K562 (cell line): ENCODE measurements around the gene PQBP1. TPM values are rescaled to one million over a fixed set of nuclear protein-coding genes. Genes with fewer than 3 reads are reported as not detected.

ENCODE experiments used
- ATAC-seq: fragments of 200-7000 bp; cut with Tn5 transposase; 3 replicates; pipeline ENCODE4 v1.9.1; 2020; ENCODE audit warnings: moderate library complexity
- BruUV-seq: library from RNA; stranded (reverse); fragments of 400-500 nt; replicated peaks from 2 replicates; lab custom pipeline; 2021; lab: Mats Ljungman, UMichigan
- CTCF ChIA-PET: fragments of 300-600 bp; formaldehyde crosslinking; extraction: SDS; loops from one replicate; lab custom pipeline; 2021; ENCODE audit warnings: low intra/inter-chr PET ratio; lab: Yijun Ruan, JAX
- POLR2A ChIA-PET: fragments of 300-600, 350-650 bp; sonication (Branson Sonifier 250); formaldehyde crosslinking; extraction: SDS; loops from one replicate; lab custom pipeline; 2021; ENCODE audit warnings: antibody characterized with exemption, inconsistent platforms; lab: Yijun Ruan, JAX
- DNase-seq, 4 experiments: peaks; one replicate each; pipeline versions ENCODE4 v3.0.0 to v3.0.0-alpha.2; 2011 to 2018; ENCODE audit warnings: low spot score in 3 of 4, mixed read lengths in 3 of 4; ENCODE audit errors: extremely low read depth in 1 of 4
- FAIRE-seq: peaks from 2 replicates; lab custom pipeline; 2011; peaks lifted over from hg19 to GRCh38; lab: Jason Lieb, UNC
- H2AFZ ChIP-seq: 2 replicates; pipeline ENCODE4 v1.6.0; 2011; ENCODE audit warnings: low read depth, low read length, control low read depth, inconsistent platforms
- H3K27ac ChIP-seq: fragments of 200-600 bp; 3 replicates; pipeline ENCODE4 v1.8.0; 2011; ENCODE audit warnings: low read depth, mild to moderate bottlenecking, control low read depth, inconsistent platforms, low read length, moderate library complexity, mixed read lengths; ENCODE audit errors: extremely low read depth
- H3K27me3 ChIP-seq, 2 experiments: fragments of 300-600 bp in 1 of 2; 2 replicates in 1 of 2; 3 replicates in 1 of 2; pipeline versions ENCODE4 v1.6.0 to v1.8.0; 2011; ENCODE audit warnings: inconsistent platforms in 2 of 2, low read length in 2 of 2, mild to moderate bottlenecking in 1 of 2, mixed read lengths in 1 of 2, moderate library complexity in 1 of 2; ENCODE audit not compliant: control insufficient read depth in 2 of 2, insufficient read depth in 2 of 2
- H3K36me3 ChIP-seq: fragments of 300-600 bp; 3 replicates; pipeline ENCODE4 v1.8.0; 2011; ENCODE audit warnings: mild to moderate bottlenecking, low read length, inconsistent platforms; ENCODE audit not compliant: control insufficient read depth, insufficient read depth
- H3K4me1 ChIP-seq, 2 experiments: fragments of 200-600 bp in 1 of 2; replicated peaks in 1 of 2; 2 replicates in 1 of 2; 3 replicates in 1 of 2; pipeline versions ENCODE4 v1.5.1 to v1.8.0; 2011; ENCODE audit warnings: inconsistent platforms in 2 of 2, low read length in 2 of 2, mild to moderate bottlenecking in 1 of 2, mixed read lengths in 1 of 2, moderate library complexity in 1 of 2; ENCODE audit not compliant: control insufficient read depth in 2 of 2, insufficient read depth in 2 of 2
- H3K4me2 ChIP-seq: 2 replicates; pipeline ENCODE4 v1.6.1; 2011; ENCODE audit warnings: low read length, control low read depth, inconsistent platforms, mixed read lengths; ENCODE audit not compliant: insufficient read depth
- H3K4me3 ChIP-seq: fragments of 200-600 bp; sonication (generic), shearing (Covaris generic); 2 replicates; pipeline ENCODE4 v1.5.1; 2016; ENCODE audit warnings: control low read depth, inconsistent platforms
- H3K79me2 ChIP-seq: fragments of 200-600 bp; 3 replicates; pipeline ENCODE4 v1.8.0; 2011; ENCODE audit warnings: low read length, inconsistent platforms; ENCODE audit not compliant: control insufficient read depth, insufficient read depth
- H3K9ac ChIP-seq, 2 experiments: 2 replicates each; pipeline versions ENCODE4 v1.6.0 to v1.6.1; 2011; ENCODE audit warnings: low read depth in 2 of 2, low read length in 2 of 2, control low read depth in 1 of 2, inconsistent platforms in 1 of 2, mild to moderate bottlenecking in 1 of 2, mixed read lengths in 1 of 2; ENCODE audit not compliant: insufficient read depth in 1 of 2
- H3K9me1 ChIP-seq: one replicate; pipeline ENCODE4 v1.6.0; 2011; ENCODE audit warnings: inconsistent platforms, mild to moderate bottlenecking, low read length, moderate library complexity; ENCODE audit not compliant: control insufficient read depth, insufficient read depth
- H3K9me3 ChIP-seq: replicated peaks from 2 replicates; pipeline ENCODE4 v1.5.1; 2011; ENCODE audit warnings: low read depth, low read length, inconsistent platforms; ENCODE audit not compliant: control insufficient read depth, insufficient read depth
- H4K20me1 ChIP-seq: replicated peaks from 2 replicates; pipeline ENCODE4 v1.6.1; 2011; ENCODE audit warnings: low read length, inconsistent platforms, mixed read lengths; ENCODE audit not compliant: control insufficient read depth, insufficient read depth
- ILF3 ChIP-seq: fragments of 450-650 bp; IDR thresholded peaks from 2 replicates; pipeline ENCODE4 v1.6.1; 2018; ENCODE audit warnings: antibody characterized with exemption, mild to moderate bottlenecking, moderate library complexity, borderline replicate concordance
- POLR2A ChIP-seq: fragments of 450-650 bp; conservative IDR thresholded peaks from 2 replicates; pipeline ENCODE4 v1.6.1; 2016
- POLR2AphosphoS2 ChIP-seq: IDR thresholded peaks from 2 replicates; pipeline ENCODE4 v1.6.1; 2012; ENCODE audit warnings: low read length, improper control_type of control experiment
- ZNF449 ChIP-seq: fragments of 250-450 bp; sonication (Bioruptor Pico); IDR thresholded peaks from 2 replicates; pipeline ENCODE4 v1.8.0; 2022; ENCODE audit warnings: moderate library complexity, mild to moderate bottlenecking, inconsistent platforms
- WGBS: fragments of 100-300 bp; shearing (Covaris generic); methylation state at CpG from one replicate; pipeline ENCODE4 v1.1.6; 2016; ENCODE audit warnings: low coverage, mixed read lengths; ENCODE audit not compliant: insufficient coverage; ENCODE audit errors: missing lambda C conversion rate; 5-methylcytosine and 5-hydroxymethylcytosine counted together
- in situ Hi-C: fragments of 300-500 bp; cut with MboI; formaldehyde crosslinking; loops from 4 replicates; pipeline ENCODE4 v1.15.0; 2018; ENCODE audit warnings: inconsistent platforms, mixed read lengths
- intact Hi-C: fragments of 100-400 bp; cut with micrococcal nuclease; formaldehyde crosslinking; loops from 2 replicates; pipeline ENCODE4 v1.14.2; 2022
- polyA plus RNA-seq, 8 experiments: library from polyadenylated mRNA; depleted of rRNA in 4 of 8; stranded (reverse) in 5 of 8; unstranded in 3 of 8; fragments of >200 nt; fragmentation: Nextera tagmentation in 2 of 8; fragmentation: Illumina TruSeq in 1 of 8; extraction: Ambion mirVana in 2 of 8; extraction: Trizol in 1 of 8; gene quantifications; 2 replicates each; pipeline versions ENCODE4 v1.2.1 to v1.2.3, GENCODE V29; 2011 to 2014; ENCODE audit warnings: inconsistent platforms in 1 of 8, missing spikeins in 1 of 8
- total RNA-seq, 7 experiments: library from RNA; depleted of rRNA in 6 of 7; stranded (reverse); fragments of >200 nt in 6 of 7; fragmentation: Illumina TruSeq in 2 of 7; extraction: Trizol in 2 of 7; gene quantifications; 2 replicates each; pipeline versions ENCODE4 v1.2.1 to v1.2.3, GENCODE V29; 2011 to 2021; ENCODE audit warnings: low replicate concordance in 1 of 7

The PQBP1 gene
- total and polyA plus RNA-seq, 9 of the 15 experiments (the other 6 are each of a cell fraction or from before 2014, with no cell fraction given): 41.3 to 262 (median 112) TPM

GRCh38 chrX:48903290-48903689 is 5.6 kb downstream of the PQBP1 start:
- in situ Hi-C loops (no loop called here), intact Hi-C loops (no loop called here)
- Histone ChIP-seq H3K4me1 (peaks cover 7 to 23% of the 10 kb centered on the region in 2 experiments; a peak in 2 of 5 replicates), H3K9me3 (no peaks in the 10 kb centered on the region), H3K4me3 (no peak overlapping the region), H3K27ac (no peak overlapping the region), H3K79me2 (peaks cover 24% of the 10 kb centered on the region), H3K9me1 (no peaks in the 10 kb centered on the region), H3K27me3 (no peaks in the 10 kb centered on the region), H4K20me1 (no peaks in the 10 kb centered on the region; the same call in 1 of the 2 replicates), H3K9ac (no peak overlapping the region), H3K4me2 (no peak overlapping the region)
- 78% methylated on average over 5 of the region's 6 CpGs for WGBS
- BruUV-seq: no TSS peak
- ChIA-PET POLR2A (interaction anchor here (0.6 to 1.4 kb wide), 3 partner anchors 8 to 149 kb away, joined by 3 to 5 read pairs (median 3); partner anchors contain the start of gene SLC35A2), CTCF (no interaction called here)
- TF ChIP-seq ZNF449 (CRISPR knock-in tag) (no peak), POLR2A (peak; percentile 15; the same call in 1 of the 2 replicates)
- TF ChIP-seq, all 486 proteins: peak for 1
- Histone ChIP-seq H2AFZ (no peak overlapping the region), H3K36me3 (peaks cover 71% of the 10 kb centered on the region)
- no peak for DNase-seq
- no peak for FAIRE-seq
- ATAC-seq: peak; percentile 5; the same call in 2 of the 3 replicates

GRCh38 chrX:48904180-48904579 is 6.5 kb downstream of the PQBP1 start:
- intact Hi-C loops (no loop called here), in situ Hi-C loops (no loop called here)
- peaks cover 15% of the 10 kb centered on the region for H3K79me2 ChIP-seq
- H3K9me3 ChIP-seq: no peaks in the 10 kb centered on the region
- H2AFZ ChIP-seq: no peak overlapping the region
- H3K9ac ChIP-seq: no peak overlapping the region; a peak in 1 of 4 replicates
- no peak overlapping the region for H3K27ac ChIP-seq
- TF ChIP-seq POLR2AphosphoS2: 0 out of 2 replicates have a peak, but pooled peaks have one; percentile 41
- TF ChIP-seq ILF3: no peak
- H3K4me3 ChIP-seq: no peak overlapping the region
- 81% methylated on average over 5 of the region's 8 CpGs for WGBS
- H4K20me1 ChIP-seq: no peaks in the 10 kb centered on the region; the same call in 1 of the 2 replicates
- H3K4me1 ChIP-seq: peaks cover 6 to 15% of the 10 kb centered on the region in 2 experiments; a peak in 2 of 5 replicates
- ChIA-PET POLR2A (interaction anchor here (0.7 to 1.4 kb wide), 2 partner anchors 13 to 149 kb away, joined by 3 to 5 read pairs; no protein-coding TSS in a partner anchor), CTCF (no interaction called here)
- FAIRE-seq (no peak), DNase-seq (no peak), ATAC-seq (peak; percentile 22)
- no peaks in the 10 kb centered on the region for H3K9me1 ChIP-seq
- peaks cover 76% of the 10 kb centered on the region for H3K36me3 ChIP-seq
- H3K4me2 ChIP-seq: no peak overlapping the region
- no TSS peak for BruUV-seq
- H3K27me3 ChIP-seq: no peaks in the 10 kb centered on the region
